NCI-H510A treated with DMSO at 0.1 percent for 48 hours (cell line): Measurements from ENCODE around the gene SPI1.
"Not testable (repeated sequence)": the region's sequence is repeated elsewhere in the genome, so short reads cannot be mapped to it uniquely, and the experiment has no call there.

Experiments
- DNase-seq: peaks from one replicate; lab custom pipeline; 2025; lab: John Stamatoyannopoulos, UW

The SPI1 gene

DNA sequence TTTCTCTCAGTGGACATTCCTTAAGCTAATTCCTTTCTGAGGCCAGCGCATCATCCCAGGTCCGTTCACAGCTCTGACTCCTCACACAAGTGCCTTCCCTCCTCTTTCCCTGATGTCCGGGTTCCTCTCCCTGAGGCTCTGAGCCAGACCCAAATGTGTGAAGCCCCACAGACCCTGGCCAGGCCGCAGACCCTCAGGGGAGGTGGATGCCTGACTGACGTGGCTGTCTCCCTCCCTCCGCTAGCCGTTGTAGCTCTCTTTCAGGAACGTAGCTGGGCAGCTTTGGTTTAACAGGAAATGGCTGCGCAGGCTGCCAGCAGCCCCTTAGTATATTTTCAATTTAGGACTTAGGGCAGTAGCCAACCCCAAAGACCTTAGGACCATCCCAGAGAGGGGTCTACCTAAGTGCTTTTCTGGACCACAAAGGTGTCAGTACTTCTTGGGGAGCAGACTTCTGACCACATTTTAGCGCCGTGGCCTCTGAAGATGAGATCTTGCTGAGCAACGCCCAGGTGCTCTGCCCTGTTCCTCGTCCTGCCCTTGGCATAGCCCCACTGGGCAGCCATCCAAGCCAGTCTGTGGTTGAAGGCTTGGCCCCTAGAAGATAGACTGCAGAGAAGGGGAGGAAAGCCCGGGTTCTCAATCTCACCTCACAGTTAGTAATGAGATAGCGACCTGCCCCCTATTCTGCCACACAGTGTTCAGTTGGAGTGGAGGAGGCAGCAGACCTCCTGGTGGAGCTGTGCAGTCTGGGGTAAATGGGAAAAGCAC, 52.9 kb downstream of the SPI1 start:
- no peak for DNase-seq

DNA sequence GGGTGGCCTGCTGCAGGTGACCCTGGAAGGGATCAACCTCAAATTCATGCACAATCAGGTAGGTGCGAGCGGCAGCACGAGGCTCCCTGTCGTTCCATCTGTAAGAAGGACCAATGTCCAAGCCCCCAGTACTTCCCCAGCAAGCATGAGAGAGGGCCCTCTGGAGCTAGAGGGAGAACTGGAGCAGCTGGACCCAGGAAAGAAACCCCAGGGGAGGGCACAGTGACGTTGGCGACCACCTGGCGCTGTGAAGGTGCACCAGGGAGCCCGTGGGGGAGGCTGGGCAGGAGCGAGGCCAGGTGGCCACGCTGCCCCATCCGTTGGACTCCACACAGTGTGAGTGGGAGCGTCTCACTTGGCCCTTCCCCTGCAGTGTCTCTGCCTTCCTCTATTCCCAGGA, 53.8 kb downstream of the SPI1 start:
- no peak for DNase-seq

DNA sequence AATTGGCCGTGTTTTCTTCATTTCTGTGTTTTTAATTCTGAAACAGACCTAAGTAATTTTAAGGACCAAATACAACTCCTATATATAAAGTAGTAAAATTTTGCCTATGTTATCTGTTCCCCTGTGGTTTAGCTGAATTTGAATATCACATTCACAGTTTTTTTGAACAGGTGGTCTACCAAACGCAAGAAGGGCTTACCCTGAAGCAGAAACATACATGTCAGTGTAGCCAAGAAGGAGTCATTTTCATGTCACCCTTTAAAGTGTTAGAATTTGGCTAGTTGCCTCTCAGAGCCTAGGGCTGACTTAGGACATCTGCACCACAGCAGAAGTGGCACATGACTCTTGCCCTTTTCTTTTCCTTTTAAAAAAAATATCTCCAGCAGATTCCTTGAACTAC, 60.2 kb downstream of the SPI1 start:
- DNase-seq = no peak

DNA sequence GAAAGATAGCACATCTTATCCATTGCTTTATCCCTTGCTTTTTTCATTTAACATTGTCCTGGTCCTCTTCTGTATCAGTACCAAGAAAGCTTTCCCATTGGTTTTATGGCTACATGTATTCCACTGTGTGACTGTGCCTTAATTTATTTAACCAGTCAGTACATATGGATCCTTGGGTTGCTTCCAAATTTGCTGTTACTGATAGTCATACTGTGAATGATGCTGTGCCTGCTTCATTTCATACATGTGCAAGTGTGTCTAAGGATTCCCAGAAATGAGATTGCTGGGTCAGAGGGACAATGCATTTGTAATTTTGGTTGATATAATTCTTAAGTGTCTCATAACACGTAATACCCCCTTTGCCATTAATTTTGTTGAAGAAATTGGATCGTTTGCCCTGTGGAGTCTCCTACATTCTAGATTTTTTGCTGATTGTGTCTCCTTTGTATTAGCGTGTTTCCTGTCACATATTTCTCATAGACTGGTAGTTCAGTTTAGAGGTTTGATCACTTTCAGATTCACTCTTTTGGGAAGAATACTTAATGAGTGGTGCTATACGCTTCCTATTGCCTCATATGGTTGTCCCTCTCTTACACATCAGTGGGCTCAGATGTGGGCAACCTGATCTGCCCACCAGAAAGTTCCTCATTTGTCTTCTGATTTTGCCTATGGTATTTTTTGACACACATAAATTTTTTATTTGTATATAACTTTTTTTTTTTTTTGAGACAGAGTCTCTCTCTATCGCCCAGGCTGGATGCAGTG, 61.1 kb downstream of the SPI1 start:
- no peak for DNase-seq

DNA sequence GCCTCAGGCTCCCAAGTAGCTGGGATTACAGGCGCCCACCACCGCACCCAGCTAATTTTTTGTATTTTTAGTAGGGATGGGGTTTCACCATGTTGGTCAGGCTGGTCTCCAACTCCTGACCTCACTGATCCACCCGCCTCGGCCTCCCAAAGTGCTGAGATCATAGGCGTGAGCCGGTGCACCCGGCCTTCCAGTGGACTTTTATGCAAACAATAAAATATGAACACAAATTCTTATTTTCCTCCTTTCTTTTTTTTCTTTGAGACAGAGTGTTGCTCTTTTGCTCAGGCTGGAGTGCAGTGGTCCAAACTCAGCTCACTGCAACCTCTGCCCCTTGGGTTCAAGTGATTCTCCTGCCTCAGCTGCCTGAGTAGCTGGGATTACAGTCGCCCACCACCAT, 61.8 kb downstream of the SPI1 start:
- not testable (repeated sequence) for DNase-seq

DNA sequence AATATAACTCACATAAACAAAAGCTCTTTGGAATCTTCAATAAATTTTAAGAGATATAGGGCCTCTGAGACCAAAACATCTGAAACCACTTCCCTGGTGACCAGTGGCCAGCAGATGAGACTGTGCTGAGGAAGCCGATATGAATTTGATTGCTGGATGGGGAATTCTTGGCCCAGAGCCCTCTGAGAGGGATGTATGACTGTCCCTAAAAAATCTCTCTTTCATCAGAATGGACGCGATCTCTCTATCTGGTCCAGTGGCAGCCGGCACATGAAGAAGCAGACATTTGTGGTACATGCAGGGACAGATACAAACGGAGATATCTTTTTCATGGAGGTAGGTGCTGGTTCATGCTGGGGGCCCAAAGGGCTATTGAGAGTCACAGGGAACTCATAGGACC, 63.4 kb downstream of the SPI1 start:
- no peak for DNase-seq

DNA sequence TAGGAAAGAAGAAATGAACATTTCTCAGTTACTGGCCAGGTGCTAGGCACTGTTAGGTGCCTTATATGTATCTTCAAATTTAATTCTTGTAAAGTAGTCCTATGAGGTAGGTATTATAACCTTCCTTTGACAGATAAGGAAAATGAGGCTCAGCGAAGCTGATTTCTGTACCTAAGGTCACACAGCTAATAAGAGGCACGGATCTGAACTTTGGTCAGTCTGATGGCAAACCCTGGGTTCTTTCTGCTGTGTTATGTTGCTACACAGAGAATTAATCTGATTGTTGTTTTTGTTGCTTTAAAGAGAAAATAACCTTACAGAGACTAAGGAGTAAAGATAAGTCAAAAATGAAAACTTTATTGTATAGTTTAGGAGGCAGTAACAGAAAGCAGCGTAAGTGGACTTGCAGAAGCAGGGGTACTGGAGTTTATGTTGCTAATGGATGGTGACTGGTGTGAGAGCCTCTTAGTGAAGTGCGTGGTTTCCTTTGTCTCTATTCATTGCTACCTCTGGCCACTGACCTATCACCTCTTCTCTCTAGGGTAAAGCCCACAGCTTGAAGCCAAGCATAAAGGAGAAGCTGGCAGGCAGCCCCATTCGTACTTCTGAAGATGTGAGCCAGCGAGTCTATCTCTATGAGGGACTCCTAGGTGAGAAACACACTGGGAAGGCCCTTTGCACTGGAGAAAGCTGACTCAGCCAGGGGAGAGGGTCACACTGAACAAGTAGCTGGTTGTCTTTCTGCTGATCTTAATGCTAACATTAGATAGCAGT, 70.1 kb downstream of the SPI1 start:
- no peak for DNase-seq

DNA sequence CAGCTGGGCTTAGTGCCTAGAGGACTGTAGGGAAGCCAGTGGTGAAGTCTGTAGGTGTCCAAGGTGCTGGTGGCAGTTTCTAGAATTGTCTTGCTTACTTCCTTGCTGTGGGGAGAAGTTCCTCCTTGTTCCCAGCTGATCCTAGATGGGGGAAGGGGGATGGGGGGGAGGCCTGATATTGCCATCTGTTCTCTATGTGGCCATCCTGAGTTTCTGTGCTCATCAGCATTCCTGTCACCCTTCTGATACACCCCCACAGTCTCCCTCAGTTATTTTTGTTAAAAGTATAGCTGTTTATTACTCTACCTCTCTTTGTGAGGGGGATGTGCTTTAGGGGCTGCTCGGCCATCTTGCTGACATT, 71.9 kb downstream of the SPI1 start:
- no peak for DNase-seq

DNA sequence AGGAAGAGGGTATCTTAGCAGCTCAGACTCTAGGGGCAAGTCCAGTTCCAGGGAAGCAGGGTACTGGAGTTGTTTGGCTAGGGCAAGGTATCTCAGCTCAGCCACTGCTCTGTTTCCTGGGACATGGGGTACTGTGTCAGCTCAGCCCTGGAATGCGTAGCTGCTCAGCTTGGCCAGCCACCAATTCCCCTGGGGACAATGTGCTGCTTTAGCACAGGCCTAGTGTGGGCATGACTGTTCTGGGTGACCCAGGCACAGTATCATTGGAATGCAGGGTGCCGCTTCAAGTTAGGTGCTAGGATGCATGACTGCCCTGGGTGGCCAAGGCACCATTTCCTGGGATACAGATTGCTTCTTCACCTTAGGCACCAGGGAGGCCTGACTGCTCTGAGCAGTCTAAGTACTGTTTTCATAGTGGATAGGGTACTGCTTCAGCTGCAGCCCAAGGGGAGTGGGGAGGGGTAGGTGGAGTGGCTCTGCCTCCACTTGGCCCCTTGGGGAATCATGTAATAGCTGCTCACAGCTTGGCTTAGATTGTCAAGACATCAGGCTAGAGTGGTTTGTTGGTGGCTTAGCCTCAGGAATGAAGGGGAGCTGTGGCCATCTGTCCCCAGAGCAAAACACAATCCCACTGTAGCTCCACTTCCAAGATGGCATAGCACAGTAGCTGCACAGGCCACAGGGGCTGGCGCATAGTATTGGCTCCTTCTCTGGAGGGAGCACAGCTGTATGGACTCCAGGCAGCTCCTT, 72.4 kb downstream of the SPI1 start:
- DNase-seq = no peak
